Mucosa of gallbladder (tissue), 1 donor: ENCODE results near the gene ARHGAP12. TPM values are rescaled to one million over a fixed set of nuclear protein-coding genes. Genes with fewer than 3 reads are reported as not detected.

Experiments
- DNase-seq: peaks from one replicate; pipeline ENCODE4 v3.0.0-alpha.2; 2020; ENCODE audit warnings: low spot score
- total RNA-seq: library from RNA; stranded (reverse); gene quantifications from one replicate; pipeline ENCODE4 v1.2.1, GENCODE V29; 2021
- donor health status: DM: no; HTN: no; CAD: no.

ARHGAP12 gene
- total RNA-seq, 1 donor from 2014 or later = 43.0 TPM

DNA sequence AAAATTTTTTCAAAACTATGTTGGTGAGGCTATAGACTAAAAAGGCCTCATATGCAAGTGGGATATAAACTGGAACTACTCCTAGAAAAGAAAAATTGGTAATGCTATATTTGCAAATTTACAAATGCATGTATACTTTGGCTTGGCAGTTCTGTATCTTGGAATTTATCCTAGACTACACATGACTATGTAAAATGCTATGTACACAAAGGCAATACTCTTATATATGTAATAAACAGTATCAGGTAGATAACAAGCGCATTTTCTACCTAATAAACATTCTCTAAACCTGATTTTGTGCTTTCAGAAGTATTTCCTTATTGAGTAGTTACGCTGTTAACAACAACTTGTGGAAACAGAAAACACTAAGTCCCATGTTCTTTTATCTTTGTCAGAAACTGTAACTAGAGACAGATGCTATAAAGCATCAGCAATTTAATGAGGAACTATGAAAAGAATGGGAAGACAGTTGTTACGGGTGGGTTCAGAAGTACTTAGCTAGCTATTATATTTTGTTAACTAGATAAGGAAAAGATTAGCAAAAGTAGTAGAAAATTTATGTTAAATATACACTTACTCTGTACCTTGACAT is 107.8 kb downstream of the ARHGAP12 start:
- DNase-seq = no peak

DNA sequence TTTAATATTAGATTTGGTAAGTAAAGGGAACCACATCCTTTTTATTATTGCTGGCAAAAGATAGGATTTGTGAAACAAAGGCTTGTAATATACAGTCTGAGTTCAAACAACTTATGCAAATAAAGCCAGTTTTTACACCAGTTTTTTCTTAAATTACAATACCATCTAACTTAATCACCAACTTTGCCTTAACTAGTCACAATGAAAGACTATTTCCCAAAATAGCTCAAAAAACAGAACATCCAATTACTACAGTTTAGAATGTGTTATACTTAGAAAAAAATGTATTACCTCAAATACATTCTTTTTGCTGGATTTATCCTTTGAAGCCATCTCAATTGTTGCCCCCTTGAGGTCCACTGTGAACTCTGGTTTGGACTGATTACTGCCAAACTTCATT is 108.5 kb downstream of the ARHGAP12 start:
- DNase-seq = no peak

GRCh38 chr10:31819391-31819820 is 109.2 kb downstream of the ARHGAP12 start:
- no peak for DNase-seq

GRCh38 chr10:31816318-31816717 is 112.3 kb downstream of the ARHGAP12 start:
- DNase-seq = no peak

DNA sequence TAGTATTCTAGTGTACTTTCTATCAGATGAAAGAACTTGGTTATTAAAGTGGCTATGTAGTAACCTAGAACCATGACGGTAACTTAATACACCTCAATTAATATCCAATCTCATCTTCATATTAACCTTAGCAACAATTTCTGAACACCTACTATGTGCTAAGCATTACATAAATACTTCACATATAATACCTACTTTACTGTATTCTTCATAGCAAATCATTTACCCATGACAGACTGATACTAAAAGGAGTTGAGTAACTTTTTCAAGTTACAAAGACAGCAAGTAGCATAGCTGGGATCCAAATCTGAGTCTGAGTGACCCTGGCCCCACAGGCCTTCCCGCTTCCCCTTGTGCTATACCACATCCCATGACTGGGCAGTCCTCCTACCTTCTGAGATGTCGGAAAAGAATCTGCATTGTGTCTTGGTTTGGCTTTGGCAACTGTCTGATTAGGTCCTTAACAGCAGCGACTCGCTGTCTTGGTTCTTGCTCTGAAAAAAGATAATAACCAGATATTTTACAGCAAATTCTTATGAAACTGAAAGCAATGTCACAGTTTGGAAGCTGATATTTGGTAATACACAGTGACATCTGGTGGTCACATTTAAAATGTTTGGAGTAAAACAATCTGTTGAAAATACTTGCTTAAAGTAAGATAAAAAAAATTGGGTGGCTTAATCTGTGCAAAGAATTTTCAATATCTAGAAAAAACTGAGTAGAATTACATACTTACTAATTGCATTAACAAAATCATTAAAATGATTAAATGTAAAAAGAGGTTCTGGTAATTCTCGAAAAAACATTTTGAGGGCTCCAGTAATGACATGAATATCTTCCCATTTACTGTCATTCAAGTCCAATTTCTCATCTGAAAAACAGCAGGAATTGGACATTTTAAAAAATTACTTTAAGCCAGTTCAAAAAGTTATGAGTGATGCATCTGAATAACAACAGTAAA is 120.1 kb downstream of the ARHGAP12 start:
- peak; percentile 40 for DNase-seq

- DNase-seq = no peak
Measured at GRCh38 chr10:31804352-31804810, 124.2 kb downstream of the ARHGAP12 start.

GRCh38 chr10:31803606-31804351 is 124.9 kb downstream of the ARHGAP12 start:
- DNase-seq = no peak

GRCh38 chr10:31799181-31799580 is 129.4 kb downstream of the ARHGAP12 start:
- DNase-seq = no peak

GRCh38 chr10:31792745-31793144 is 135.9 kb downstream of the ARHGAP12 start:
- no peak for DNase-seq

GRCh38 chr10:31789555-31789954 is 139.1 kb downstream of the ARHGAP12 start:
- DNase-seq = no peak

- DNase-seq = no peak
Measured at GRCh38 chr10:31782701-31783100, 145.9 kb downstream of the ARHGAP12 start.

DNA sequence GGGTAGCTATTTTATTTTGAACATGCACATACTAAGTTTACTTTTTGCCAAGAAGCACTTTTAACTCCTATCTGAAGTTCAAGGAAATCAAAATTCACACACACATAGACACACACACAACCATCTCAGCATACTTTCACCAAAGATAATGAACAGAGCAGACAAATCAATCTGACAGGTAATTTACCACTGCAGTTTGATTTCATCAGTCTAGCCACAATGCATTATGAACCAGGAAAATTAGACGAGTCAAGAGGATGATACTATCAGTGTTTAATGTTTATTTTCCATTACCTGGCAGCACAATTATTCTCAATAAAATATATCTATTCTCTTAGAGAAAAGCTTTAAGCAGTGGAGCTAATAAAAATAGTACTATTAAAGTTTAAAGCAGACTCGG is 147.9 kb downstream of the ARHGAP12 start:
- no peak for DNase-seq

DNA sequence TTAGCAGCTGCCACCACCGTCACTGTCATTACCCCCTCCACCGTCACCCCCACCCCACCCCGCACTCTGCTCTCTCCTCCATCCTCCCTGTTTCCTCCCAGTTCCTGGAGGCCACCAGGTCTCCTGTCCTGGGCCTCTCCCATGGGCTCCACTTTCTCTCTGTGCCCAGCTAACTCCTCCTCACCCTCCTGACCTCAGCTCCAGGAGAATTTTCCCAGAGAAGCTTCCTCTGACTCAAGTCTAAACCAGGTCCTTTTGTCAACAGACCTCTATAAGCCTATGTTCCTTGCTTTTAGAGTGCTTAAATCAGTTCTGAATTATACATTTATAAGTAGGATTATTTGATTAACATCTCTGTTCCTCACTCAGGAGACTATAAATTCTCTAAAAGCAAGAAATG is 150.0 kb downstream of the ARHGAP12 start:
- DNase-seq = no peak

- no peak for DNase-seq
Measured at GRCh38 chr10:31776159-31776558, 152.5 kb downstream of the ARHGAP12 start.

GRCh38 chr10:31774928-31775650 is 153.5 kb downstream of the ARHGAP12 start:
- DNase-seq = no peak

DNA sequence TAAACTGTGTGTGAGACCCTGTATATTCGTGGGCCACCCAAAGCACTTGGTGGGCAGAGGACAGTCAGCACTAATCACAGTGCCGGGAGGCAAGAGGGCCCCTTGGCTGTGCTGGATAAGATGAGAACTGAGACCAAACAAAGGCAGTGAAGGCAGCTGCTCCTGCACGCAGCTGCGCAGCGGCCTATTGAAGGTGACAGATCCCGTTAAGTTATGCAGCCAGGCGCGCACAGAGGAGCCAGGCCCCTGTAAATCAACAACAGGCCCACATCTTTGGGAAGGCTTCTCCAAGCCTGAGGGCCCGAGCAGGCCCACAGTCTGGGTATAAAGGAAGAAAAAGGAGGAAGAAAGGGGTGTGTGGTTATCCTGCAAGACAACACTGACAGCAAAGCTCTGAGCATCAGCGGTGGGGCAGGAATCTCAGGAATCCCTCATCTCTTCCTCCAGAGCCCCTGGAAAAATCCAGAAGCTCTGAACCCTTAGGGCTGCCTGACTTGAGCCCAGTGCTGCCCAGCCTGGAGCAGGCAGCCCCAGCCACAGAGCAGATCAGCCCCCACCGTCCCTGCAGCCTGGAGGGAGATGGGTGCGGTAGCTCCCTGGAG is 154.2 kb downstream of the ARHGAP12 start:
- DNase-seq = no peak

- no peak for DNase-seq
Measured at GRCh38 chr10:31773749-31774298, 154.8 kb downstream of the ARHGAP12 start.

GRCh38 chr10:31771331-31771831 is 157.2 kb downstream of the ARHGAP12 start:
- DNase-seq = no peak

GRCh38 chr10:31770307-31770902 is 158.2 kb downstream of the ARHGAP12 start:
- DNase-seq = no peak

DNA sequence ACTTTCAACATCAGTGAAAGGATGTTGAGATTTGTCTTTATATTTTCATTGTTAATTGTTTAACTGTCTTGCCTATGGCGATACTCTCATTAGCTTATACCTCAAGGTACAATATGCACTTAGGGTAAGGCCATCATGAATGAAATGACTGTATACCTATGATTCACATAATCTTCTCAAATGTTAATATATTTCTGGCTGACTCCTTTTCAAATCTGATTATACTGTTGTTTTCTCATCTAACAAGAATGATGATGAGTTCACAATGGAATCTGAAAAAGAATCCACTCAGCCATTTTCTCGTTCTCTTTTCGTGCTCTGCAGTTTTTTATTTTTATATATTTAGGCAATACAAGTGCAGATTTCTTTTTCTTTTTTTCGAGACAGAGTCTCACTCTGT is 159.1 kb downstream of the ARHGAP12 start:
- no peak for DNase-seq
